OCI-LY1 (cell line): ENCODE measurements around the gene SIAE.
A peak's percentile ranks its signal among the peaks of the same experiment; 100 is the strongest.

Source experiments
- H2AFZ ChIP-seq: fragments of 200-600 bp; sonication (generic), shearing (Covaris generic); 2 replicates; pipeline ENCODE4 v1.6.0; 2014; ENCODE audit warnings: antibody characterized with exemption, mild to moderate bottlenecking, low read length
- H3F3A ChIP-seq: fragments of 200-600 bp; sonication (generic), shearing (Covaris generic); 2 replicates; pipeline ENCODE4 v1.6.0; 2014; ENCODE audit warnings: mild to moderate bottlenecking, antibody characterized with exemption, low read length, moderate library complexity; ENCODE audit not compliant: insufficient read depth
- H3K27ac ChIP-seq: fragments of 200-600 bp; sonication (generic); 2 replicates; pipeline ENCODE4 v1.5.1; 2014; ENCODE audit warnings: low read length, mixed run types, mild to moderate bottlenecking, low read depth; ENCODE audit not compliant: poor library complexity, severe bottlenecking
- H3K27me3 ChIP-seq: fragments of 200-600 bp; sonication (generic); 2 replicates; pipeline ENCODE4 v1.6.0; 2014; ENCODE audit warnings: antibody characterized with exemption, mild to moderate bottlenecking, low read length, moderate library complexity; ENCODE audit not compliant: insufficient read depth
- H3K36me3 ChIP-seq: fragments of 200-600 bp; sonication (generic); 2 replicates; pipeline ENCODE4 v1.6.1; 2014; ENCODE audit warnings: mild to moderate bottlenecking, antibody characterized with exemption, low read length, moderate library complexity, mixed read lengths; ENCODE audit not compliant: insufficient read depth
- H3K4me1 ChIP-seq: fragments of 200-600 bp; sonication (generic); 2 replicates; pipeline ENCODE4 v1.5.1; 2014; ENCODE audit warnings: mild to moderate bottlenecking, low read length, moderate library complexity; ENCODE audit not compliant: insufficient read depth, severe bottlenecking
- H3K4me2 ChIP-seq: fragments of 200-600 bp; sonication (generic), shearing (Covaris generic); 2 replicates; pipeline ENCODE4 v1.6.1; 2014; ENCODE audit warnings: low read length
- H3K4me3 ChIP-seq: fragments of 200-600 bp; sonication (generic); 2 replicates; pipeline ENCODE4 v1.5.1; 2014; ENCODE audit warnings: low read length, low read depth, mild to moderate bottlenecking, mixed read lengths; ENCODE audit not compliant: poor library complexity, severe bottlenecking
- H3K79me2 ChIP-seq: fragments of 200-600 bp; shearing (Covaris generic); 2 replicates; pipeline ENCODE4 v1.6.1; 2016; ENCODE audit warnings: mixed run types, low read length, mixed read lengths; ENCODE audit not compliant: insufficient read depth
- H3K9ac ChIP-seq: fragments of 200-600 bp; sonication (generic), shearing (Covaris generic); 2 replicates; pipeline ENCODE4 v1.6.1; 2014; ENCODE audit warnings: mild to moderate bottlenecking, low read length, mixed read lengths
- H3K9me2 ChIP-seq: fragments of 200-600 bp; sonication (generic), shearing (Covaris generic); 2 replicates; pipeline ENCODE4 v1.6.1; 2014; ENCODE audit warnings: low read depth, mild to moderate bottlenecking, low read length, mixed read lengths
- H3K9me3 ChIP-seq: fragments of 200-600 bp; shearing (Covaris generic); 2 replicates; pipeline ENCODE4 v1.6.1; 2014; ENCODE audit warnings: low read length, mixed read lengths
- H4K20me1 ChIP-seq: fragments of 200-600 bp; sonication (generic), shearing (Covaris generic); 2 replicates; pipeline ENCODE4 v1.6.0; 2016; ENCODE audit warnings: mild to moderate bottlenecking, low read length; ENCODE audit not compliant: insufficient read depth
- CTCF ChIP-seq: fragments of 200-600 bp; sonication (generic), shearing (Covaris generic); IDR thresholded peaks from 2 replicates; pipeline ENCODE4 v1.5.1; 2017; ENCODE audit warnings: mild to moderate bottlenecking, antibody characterized with exemption, low read length, moderate library complexity, mixed read lengths
- EZH2 ChIP-seq: fragments of 200-600 bp; sonication (generic), shearing (Covaris generic); IDR thresholded peaks from 2 replicates; pipeline ENCODE4 v1.8.0; 2017; ENCODE audit warnings: borderline replicate concordance, mixed run types, mild to moderate bottlenecking, antibody characterized with exemption, low read length, moderate library complexity, mixed read lengths

Gene SIAE

GRCh38 chr11:124673333-124674167, at the start of gene SIAE, which contains the start of gene SPA17:
TSS of gene SIAE (minus strand) at chr11:124673739. CDS start at chr11:124673708, 31 bp downstream.
TSS of gene SPA17 (plus strand) at chr11:124673904. CDS start at chr11:124675265, 1,361 bp downstream.
- no peaks in the 10 kb centered on the region for H3K9me2 ChIP-seq
- no peaks in the 10 kb centered on the region for H3K36me3 ChIP-seq
- no peaks in the 10 kb centered on the region for H3K79me2 ChIP-seq
- H3K4me1 ChIP-seq, result peaks cover 13% of the 10 kb centered on the region
- no peak for TF ChIP-seq CTCF
- TF ChIP-seq EZH2, result no peak
- no peak within 1 kb of the TSS for H3K27ac ChIP-seq
- no peaks in the 10 kb centered on the region for H3F3A ChIP-seq
- H3K27me3 ChIP-seq, result no peaks in the 10 kb centered on the region
- H3K9ac ChIP-seq, result peak within 1 kb of the TSS; percentile 77
- peak within 1 kb of the TSS; percentile 78 for H3K4me3 ChIP-seq
- H2AFZ ChIP-seq, result peak within 1 kb of the TSS; percentile 99; the same call in 1 of the 2 replicates
- H3K4me2 ChIP-seq, result peak within 1 kb of the TSS; percentile 88
- no peaks in the 10 kb centered on the region for H3K9me3 ChIP-seq
- H4K20me1 ChIP-seq, result no peaks in the 10 kb centered on the region

- no peaks in the 10 kb centered on the region for H3K9me2 ChIP-seq
- no peaks in the 10 kb centered on the region for H3K79me2 ChIP-seq
- TF ChIP-seq CTCF, result no peak
- TF ChIP-seq EZH2, result no peak
- H3K27ac ChIP-seq, result no peak overlapping the region
- no peak overlapping the region for H3K9ac ChIP-seq
- no peaks in the 10 kb centered on the region for H3K36me3 ChIP-seq
- H3K27me3 ChIP-seq, result no peaks in the 10 kb centered on the region
- no peak overlapping the region for H3K4me2 ChIP-seq
- peaks cover 7% of the 10 kb centered on the region for H3K4me1 ChIP-seq
- H3K9me3 ChIP-seq, result no peaks in the 10 kb centered on the region
- H3F3A ChIP-seq, result no peaks in the 10 kb centered on the region
- H4K20me1 ChIP-seq, result no peaks in the 10 kb centered on the region
- H3K4me3 ChIP-seq, result no peak overlapping the region
- no peak overlapping the region for H2AFZ ChIP-seq
These were observed 48.6 kb upstream of the SIAE start for GRCh38 chr11:124722176-124722575.

GRCh38 chr11:124719534-124719933, 46.0 kb upstream of the SIAE start:
- no peak overlapping the region for H3K27ac ChIP-seq
- TF ChIP-seq EZH2 (no peak), CTCF (no peak)

More at GRCh38 chr11:124719534-124719933, 46.0 kb upstream of the SIAE start:
- Histone ChIP-seq H2AFZ (no peak overlapping the region), H3K4me2 (no peak overlapping the region), H3K4me1 (no peaks in the 10 kb centered on the region), H3K4me3 (no peak overlapping the region), H3K36me3 (no peaks in the 10 kb centered on the region), H3K9ac (no peak overlapping the region), H3K9me2 (no peaks in the 10 kb centered on the region), H3K27me3 (no peaks in the 10 kb centered on the region), H3K9me3 (no peaks in the 10 kb centered on the region), H4K20me1 (no peaks in the 10 kb centered on the region), H3K79me2 (no peaks in the 10 kb centered on the region), H3F3A (no peaks in the 10 kb centered on the region)
